ENCODE measurements around the gene DIAPH2.

The DIAPH2 gene

GRCh38 chrX:97529536-97530200, 845.0 kb downstream of the DIAPH2 start:
- Histone ChIP-seq H3K9me3 (ENCODE audit: control insufficient read depth, insufficient read depth, low read length) (no peaks in the 10 kb centered on the region), H3K4me3 (ENCODE audit: low read length) (no peak overlapping the region), H3K4me1 (ENCODE audit: control insufficient read depth, insufficient read depth, low read length) (no peaks in the 10 kb centered on the region), H3K36me3 (ENCODE audit: control insufficient read depth, insufficient read depth, low read length) (no peaks in the 10 kb centered on the region), H3K27me3 (ENCODE audit: control insufficient read depth, insufficient read depth, low read length) (no peaks in the 10 kb centered on the region), H3K27ac (ENCODE audit: low read length) (no peak overlapping the region)
- WGBS (ENCODE audit: insufficient coverage, insufficient read length): 100% methylated on average over 1 of the region's 1 CpG
- no peak for DNase-seq (ENCODE audit: low read depth, low spot score)

- H3K9me3 ChIP-seq (ENCODE audit: control insufficient read depth, insufficient read depth, low read length): no peaks in the 10 kb centered on the region
- no peak overlapping the region for H3K27ac ChIP-seq (ENCODE audit: low read length)
- no peak overlapping the region for H3K4me3 ChIP-seq (ENCODE audit: low read length)
- DNase-seq (ENCODE audit: low read depth, low spot score): no peak
- no peaks in the 10 kb centered on the region for H3K4me1 ChIP-seq (ENCODE audit: control insufficient read depth, insufficient read depth, low read length)
- H3K27me3 ChIP-seq (ENCODE audit: control insufficient read depth, insufficient read depth, low read length): no peaks in the 10 kb centered on the region
- H3K36me3 ChIP-seq (ENCODE audit: control insufficient read depth, insufficient read depth, low read length): no peaks in the 10 kb centered on the region
- no CpG with 5 or more reads among the region's 3 CpGs for WGBS (ENCODE audit: insufficient coverage, insufficient read length)
These were observed 847.2 kb downstream of the DIAPH2 start for GRCh38 chrX:97531825-97532224.

- Histone ChIP-seq H3K36me3 (ENCODE audit: control insufficient read depth, insufficient read depth, low read length) (no peaks in the 10 kb centered on the region), H3K4me1 (ENCODE audit: control insufficient read depth, insufficient read depth, low read length) (no peaks in the 10 kb centered on the region), H3K27ac (ENCODE audit: low read length) (no peak overlapping the region), H3K4me3 (ENCODE audit: low read length) (no peak overlapping the region), H3K27me3 (ENCODE audit: control insufficient read depth, insufficient read depth, low read length) (no peaks in the 10 kb centered on the region), H3K9me3 (ENCODE audit: control insufficient read depth, insufficient read depth, low read length) (no peaks in the 10 kb centered on the region)
- no CpG with 5 or more reads among the region's 3 CpGs for WGBS (ENCODE audit: insufficient coverage, insufficient read length)
- DNase-seq (ENCODE audit: low read depth, low spot score): no peak
These were observed 854.1 kb downstream of the DIAPH2 start for GRCh38 chrX:97538745-97539144.

GRCh38 chrX:97539970-97540519, 855.4 kb downstream of the DIAPH2 start:
- no peak overlapping the region for H3K4me3 ChIP-seq (ENCODE audit: low read length)
- H3K4me1 ChIP-seq (ENCODE audit: control insufficient read depth, insufficient read depth, low read length): no peaks in the 10 kb centered on the region
- H3K36me3 ChIP-seq (ENCODE audit: control insufficient read depth, insufficient read depth, low read length): no peaks in the 10 kb centered on the region
- no peaks in the 10 kb centered on the region for H3K9me3 ChIP-seq (ENCODE audit: control insufficient read depth, insufficient read depth, low read length)
- WGBS (ENCODE audit: insufficient coverage, insufficient read length): no CpG with 5 or more reads among the region's 2 CpGs
- H3K27me3 ChIP-seq (ENCODE audit: control insufficient read depth, insufficient read depth, low read length): no peaks in the 10 kb centered on the region
- H3K27ac ChIP-seq (ENCODE audit: low read length): no peak overlapping the region
- no peak for DNase-seq (ENCODE audit: low read depth, low spot score)

GRCh38 chrX:97547877-97548578, 863.4 kb downstream of the DIAPH2 start:
- Histone ChIP-seq H3K4me1 (ENCODE audit: control insufficient read depth, insufficient read depth, low read length) (no peaks in the 10 kb centered on the region), H3K9me3 (ENCODE audit: control insufficient read depth, insufficient read depth, low read length) (no peaks in the 10 kb centered on the region), H3K27me3 (ENCODE audit: control insufficient read depth, insufficient read depth, low read length) (no peaks in the 10 kb centered on the region), H3K4me3 (ENCODE audit: low read length) (no peak overlapping the region), H3K27ac (ENCODE audit: low read length) (no peak overlapping the region), H3K36me3 (ENCODE audit: control insufficient read depth, insufficient read depth, low read length) (no peaks in the 10 kb centered on the region)
- no peak for DNase-seq (ENCODE audit: low read depth, low spot score)
- no CpG with 5 or more reads among the region's 3 CpGs for WGBS (ENCODE audit: insufficient coverage, insufficient read length)

GRCh38 chrX:97551821-97552220, 867.2 kb downstream of the DIAPH2 start:
- DNase-seq (ENCODE audit: low read depth, low spot score): no peak
- WGBS (ENCODE audit: insufficient coverage, insufficient read length): no CpG with 5 or more reads among the region's 3 CpGs
- Histone ChIP-seq H3K27ac (ENCODE audit: low read length) (no peak overlapping the region), H3K4me1 (ENCODE audit: control insufficient read depth, insufficient read depth, low read length) (no peaks in the 10 kb centered on the region), H3K36me3 (ENCODE audit: control insufficient read depth, insufficient read depth, low read length) (no peaks in the 10 kb centered on the region), H3K4me3 (ENCODE audit: low read length) (no peak overlapping the region), H3K9me3 (ENCODE audit: control insufficient read depth, insufficient read depth, low read length) (no peaks in the 10 kb centered on the region), H3K27me3 (ENCODE audit: control insufficient read depth, insufficient read depth, low read length) (no peaks in the 10 kb centered on the region)

- Histone ChIP-seq H3K4me3 (ENCODE audit: low read length) (no peak overlapping the region), H3K9me3 (ENCODE audit: control insufficient read depth, insufficient read depth, low read length) (no peaks in the 10 kb centered on the region), H3K36me3 (ENCODE audit: control insufficient read depth, insufficient read depth, low read length) (no peaks in the 10 kb centered on the region), H3K27me3 (ENCODE audit: control insufficient read depth, insufficient read depth, low read length) (no peaks in the 10 kb centered on the region), H3K27ac (ENCODE audit: low read length) (no peak overlapping the region), H3K4me1 (ENCODE audit: control insufficient read depth, insufficient read depth, low read length) (no peaks in the 10 kb centered on the region)
- no CpG with 5 or more reads among the region's 2 CpGs for WGBS (ENCODE audit: insufficient coverage, insufficient read length)
- DNase-seq (ENCODE audit: low read depth, low spot score): no peak
These were observed 869.2 kb downstream of the DIAPH2 start for GRCh38 chrX:97553833-97554232.

- no peaks in the 10 kb centered on the region for H3K9me3 ChIP-seq (ENCODE audit: control insufficient read depth, insufficient read depth, low read length)
- no peaks in the 10 kb centered on the region for H3K27me3 ChIP-seq (ENCODE audit: control insufficient read depth, insufficient read depth, low read length)
- DNase-seq (ENCODE audit: low read depth, low spot score): no peak
- no peak overlapping the region for H3K27ac ChIP-seq (ENCODE audit: low read length)
- H3K36me3 ChIP-seq (ENCODE audit: control insufficient read depth, insufficient read depth, low read length): no peaks in the 10 kb centered on the region
- no peaks in the 10 kb centered on the region for H3K4me1 ChIP-seq (ENCODE audit: control insufficient read depth, insufficient read depth, low read length)
- WGBS (ENCODE audit: insufficient coverage, insufficient read length): no CpG with 5 or more reads among the region's 3 CpGs
- H3K4me3 ChIP-seq (ENCODE audit: low read length): no peak overlapping the region
These were observed 871.7 kb downstream of the DIAPH2 start for GRCh38 chrX:97556359-97556758.

- H3K27me3 ChIP-seq (ENCODE audit: control insufficient read depth, insufficient read depth, low read length): no peaks in the 10 kb centered on the region
- H3K27ac ChIP-seq (ENCODE audit: low read length): no peak overlapping the region
- WGBS (ENCODE audit: insufficient coverage, insufficient read length): no CpG with 5 or more reads among the region's 4 CpGs
- H3K36me3 ChIP-seq (ENCODE audit: control insufficient read depth, insufficient read depth, low read length): no peaks in the 10 kb centered on the region
- no peak overlapping the region for H3K4me3 ChIP-seq (ENCODE audit: low read length)
- no peak for DNase-seq (ENCODE audit: low read depth, low spot score)
- no peaks in the 10 kb centered on the region for H3K4me1 ChIP-seq (ENCODE audit: control insufficient read depth, insufficient read depth, low read length)
- no peaks in the 10 kb centered on the region for H3K9me3 ChIP-seq (ENCODE audit: control insufficient read depth, insufficient read depth, low read length)
These were observed 879.0 kb downstream of the DIAPH2 start for GRCh38 chrX:97563531-97564133.

- H3K4me1 ChIP-seq (ENCODE audit: control insufficient read depth, insufficient read depth, low read length): no peaks in the 10 kb centered on the region
- H3K27me3 ChIP-seq (ENCODE audit: control insufficient read depth, insufficient read depth, low read length): no peaks in the 10 kb centered on the region
- no peaks in the 10 kb centered on the region for H3K36me3 ChIP-seq (ENCODE audit: control insufficient read depth, insufficient read depth, low read length)
- no peak overlapping the region for H3K4me3 ChIP-seq (ENCODE audit: low read length)
- DNase-seq (ENCODE audit: low read depth, low spot score): no peak
- WGBS (ENCODE audit: insufficient coverage, insufficient read length): no CpG with 5 or more reads among the region's 2 CpGs
- no peaks in the 10 kb centered on the region for H3K9me3 ChIP-seq (ENCODE audit: control insufficient read depth, insufficient read depth, low read length)
- H3K27ac ChIP-seq (ENCODE audit: low read length): no peak overlapping the region
These were observed 879.9 kb downstream of the DIAPH2 start for GRCh38 chrX:97564496-97564895.

All from iPS DF 6.9 (cell line).